NCI-H82 (cell line): ENCODE measurements around the gene GPSM3.
"Not testable (repeated sequence)": the region's sequence is repeated elsewhere in the genome, so short reads cannot be mapped to it uniquely, and the experiment has no call there.

Source experiments
- DNase-seq: peaks from one replicate; lab custom pipeline; 2025; lab: John Stamatoyannopoulos, UW

Gene GPSM3

DNA sequence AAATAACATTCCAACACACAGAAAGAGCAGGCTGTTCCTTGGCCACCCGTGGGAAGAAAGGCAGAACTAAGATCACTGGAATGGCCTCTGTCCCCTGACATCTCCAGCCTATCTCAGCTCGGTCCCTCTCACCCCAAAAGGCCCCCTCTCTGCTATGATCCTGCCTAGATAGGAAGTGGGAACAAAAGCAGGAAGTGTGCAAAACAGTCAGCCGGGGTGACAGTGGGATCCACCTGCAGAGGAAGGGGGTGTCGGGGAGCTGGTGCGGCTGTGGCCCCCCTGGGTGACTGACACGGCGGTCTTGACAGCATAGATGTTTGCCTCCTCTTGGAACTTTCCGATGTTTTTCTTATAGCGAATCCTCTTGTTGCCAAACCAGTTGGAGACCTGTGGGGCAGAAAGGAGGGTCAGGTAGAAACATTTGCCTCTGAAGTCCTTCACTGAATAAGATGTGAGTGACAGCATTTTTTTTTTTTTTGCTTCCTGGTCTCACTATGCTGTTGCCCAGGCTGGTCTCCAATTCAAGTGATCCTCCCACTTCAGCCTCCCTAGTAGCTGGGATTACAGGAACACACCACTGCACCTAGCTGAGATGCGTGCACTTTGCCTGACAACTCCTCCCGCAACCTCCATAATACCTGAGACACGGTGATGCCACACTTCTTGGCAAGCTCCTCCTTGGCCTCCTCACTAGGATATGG is 5.3 kb downstream of the GPSM3 start:
- DNase-seq: no peak

DNA sequence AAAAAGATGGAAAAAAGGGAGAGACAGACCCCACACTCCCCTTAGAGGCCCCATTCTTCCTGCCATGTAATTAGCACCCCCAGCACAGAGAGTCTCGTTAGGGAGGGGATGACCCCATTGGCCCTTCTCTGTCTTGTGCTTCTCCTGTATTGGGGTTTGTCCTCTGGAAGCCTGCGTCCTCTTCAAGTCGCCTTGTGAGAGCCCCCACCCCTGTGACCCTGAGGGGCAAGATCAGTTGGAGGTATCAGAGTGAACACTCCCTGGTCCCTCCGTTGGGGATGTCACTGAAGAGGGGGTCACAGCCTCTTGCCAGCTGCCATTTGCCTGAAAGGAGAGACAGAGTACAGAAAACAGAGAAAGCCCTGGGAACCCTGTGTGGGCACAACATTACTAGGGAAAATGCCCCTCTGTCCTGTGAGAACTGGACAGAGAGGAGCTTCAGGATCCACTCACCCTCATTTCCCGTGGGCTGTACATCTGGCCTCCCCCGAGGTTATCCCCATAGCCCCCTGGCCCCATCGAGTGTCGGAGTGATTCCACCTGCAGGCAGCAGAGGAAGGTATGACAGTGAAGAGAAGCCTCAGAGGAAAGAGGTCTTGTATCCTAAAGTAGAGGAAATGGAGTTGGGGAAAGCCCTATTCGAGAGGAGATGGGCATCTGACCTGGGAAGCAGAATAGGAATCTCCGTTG is 6.1 kb downstream of the GPSM3 start:
- not testable (repeated sequence) for DNase-seq

DNA sequence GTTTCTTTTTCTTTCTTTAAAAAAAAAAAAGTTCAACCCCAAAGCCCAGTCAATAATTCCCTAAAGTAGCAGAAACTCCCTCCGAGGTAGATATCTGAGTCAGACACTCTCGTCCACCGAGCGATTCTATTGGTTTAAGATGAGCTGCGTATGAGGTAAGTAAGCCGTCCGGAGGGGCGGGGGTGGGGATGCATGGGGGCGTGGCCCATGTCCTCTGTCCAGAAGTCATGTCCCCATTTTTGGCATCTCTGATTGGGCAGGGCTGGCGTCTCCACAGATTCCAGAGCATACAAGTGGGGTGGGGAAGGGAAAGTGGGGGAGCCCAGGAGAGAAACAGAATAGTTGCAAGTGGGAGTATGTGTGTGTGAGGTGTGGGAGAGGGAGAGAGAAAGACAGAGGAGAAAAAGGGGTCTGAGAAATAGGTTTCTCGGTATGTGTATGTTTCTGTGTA is 6.7 kb downstream of the GPSM3 start:
- peak; percentile 88 for DNase-seq

DNA sequence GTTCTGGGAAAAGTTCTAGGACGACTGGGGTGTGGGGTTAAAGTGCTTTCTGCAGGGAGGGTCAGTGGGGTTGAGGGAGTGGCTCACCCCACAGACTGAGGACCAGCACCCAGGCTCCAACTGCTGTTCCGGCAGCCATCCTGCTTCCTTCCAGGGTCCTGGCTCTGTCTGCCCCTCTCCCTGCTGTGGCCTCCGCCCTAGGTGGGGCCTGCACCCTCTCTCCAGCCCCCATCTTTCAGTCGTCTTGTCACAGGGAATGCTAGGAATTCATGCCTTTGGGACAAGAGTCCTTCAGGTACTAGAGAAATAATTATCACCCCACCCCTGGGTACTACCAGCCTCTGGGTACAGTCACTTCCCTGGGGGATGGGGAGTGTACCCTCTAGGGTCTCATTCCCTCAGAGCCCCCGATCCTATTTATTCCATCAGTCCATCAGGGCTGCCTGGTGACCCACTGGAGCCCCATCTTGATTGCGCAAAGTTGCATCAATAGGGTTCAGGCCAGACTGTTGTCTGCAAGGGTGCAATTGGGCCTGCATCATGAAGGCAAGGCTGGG is 8.3 kb downstream of the GPSM3 start, which contains the start of gene AGER:
AGER (minus strand) TSS at position 170 of the 557 bp plus-strand sequence; CDS start at position 139, 31 bp downstream.
- no peak for DNase-seq

DNA sequence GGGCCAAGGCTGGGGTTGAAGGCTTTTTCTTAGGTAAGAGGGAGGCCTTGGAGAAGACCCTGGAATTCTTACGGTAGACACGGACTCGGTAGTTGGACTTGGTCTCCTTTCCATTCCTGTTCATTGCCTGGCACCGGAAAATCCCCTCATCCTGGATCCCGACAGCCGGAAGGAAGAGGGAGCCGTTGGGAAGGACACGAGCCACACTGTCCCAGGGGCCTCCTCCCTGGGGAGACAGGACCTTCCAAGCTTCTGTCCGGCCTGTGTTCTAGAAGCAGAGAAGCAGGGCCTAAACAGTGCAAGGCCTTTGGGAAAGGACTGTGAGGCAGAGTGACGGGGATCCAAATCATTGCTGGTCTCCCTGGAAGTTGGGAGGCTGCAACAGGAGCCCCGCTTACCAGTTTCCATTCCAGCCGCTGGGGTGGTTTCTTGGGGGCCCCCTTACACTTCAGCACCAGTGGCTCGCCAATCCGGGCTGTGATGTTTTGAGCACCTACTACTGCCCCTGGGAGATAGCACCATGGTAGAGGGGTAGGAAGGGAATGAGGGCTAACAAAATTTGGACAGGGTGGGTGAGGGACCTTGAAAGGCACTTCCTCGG is 8.9 kb downstream of the GPSM3 start:
- DNase-seq: no peak

DNA sequence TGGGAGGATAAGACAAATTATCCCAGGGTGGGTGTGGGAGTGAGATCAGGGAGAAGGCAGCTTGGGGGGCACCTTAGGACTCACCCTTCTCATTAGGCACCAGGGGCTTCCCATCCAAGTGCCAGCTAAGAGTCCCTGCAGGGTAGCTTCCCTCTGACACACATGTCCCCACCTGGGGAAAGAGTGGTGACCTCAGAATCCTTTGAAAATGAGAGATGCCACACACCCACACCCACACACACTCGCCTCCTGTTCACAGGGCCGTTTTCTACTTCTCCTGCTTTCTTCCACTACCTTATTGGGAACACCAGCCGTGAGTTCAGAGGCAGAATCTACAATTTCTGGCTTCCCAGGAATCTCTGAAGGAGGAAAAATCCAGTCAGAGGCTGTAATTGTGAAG is 9.4 kb downstream of the GPSM3 start:
- DNase-seq: no peak

DNA sequence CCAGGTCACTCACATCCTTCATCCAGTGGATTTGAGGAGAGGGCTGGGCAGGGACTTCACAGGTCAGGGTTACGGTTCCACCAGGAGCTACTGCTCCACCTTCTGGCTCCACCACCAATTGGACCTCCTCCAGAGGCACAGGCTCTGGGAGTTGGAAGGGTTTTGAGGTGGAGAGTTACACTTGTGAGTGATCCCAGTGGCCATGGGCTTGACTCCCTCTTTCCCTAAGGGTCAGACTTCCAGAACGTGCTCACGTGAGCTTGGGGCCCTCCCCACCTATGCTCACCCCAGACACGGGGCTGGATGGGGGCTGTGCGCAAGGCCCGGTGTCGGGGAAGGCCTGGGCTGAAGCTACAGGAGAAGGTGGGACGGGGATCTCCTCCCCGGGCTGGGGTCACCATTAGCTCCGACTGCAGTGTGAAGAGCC is 9.9 kb downstream of the GPSM3 start:
- DNase-seq: no peak

DNA sequence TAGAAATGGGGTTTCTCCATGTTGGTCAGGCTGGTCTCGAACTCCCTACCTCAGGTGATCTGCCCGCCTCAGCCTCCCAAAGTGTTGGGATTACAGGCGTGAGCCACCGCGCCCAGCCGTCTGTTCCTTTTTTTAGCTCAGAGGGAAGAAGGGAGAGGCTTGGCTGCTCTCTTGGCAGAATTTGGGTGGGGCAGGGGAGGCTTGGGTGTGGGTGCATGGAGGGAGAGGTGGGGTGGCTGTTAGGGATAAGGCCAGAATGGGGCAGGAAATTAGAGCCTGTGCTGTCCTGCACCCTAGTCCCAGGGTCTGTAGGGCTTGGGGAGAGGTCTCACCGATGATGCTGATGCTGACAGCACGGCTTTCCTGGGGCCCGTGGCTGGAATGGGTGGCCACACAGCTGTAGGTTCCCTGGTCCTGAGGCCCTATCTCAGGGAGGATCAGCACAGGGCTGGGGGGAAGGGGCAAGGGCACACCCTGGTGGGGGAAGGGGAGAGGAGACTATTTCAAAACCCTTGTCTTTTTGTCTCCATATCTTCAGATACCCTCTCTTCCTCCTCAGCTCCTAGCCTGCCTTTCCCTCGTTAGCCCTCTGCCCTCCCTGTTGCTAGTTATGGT is 10.4 kb downstream of the GPSM3 start:
- DNase-seq: no peak

DNA sequence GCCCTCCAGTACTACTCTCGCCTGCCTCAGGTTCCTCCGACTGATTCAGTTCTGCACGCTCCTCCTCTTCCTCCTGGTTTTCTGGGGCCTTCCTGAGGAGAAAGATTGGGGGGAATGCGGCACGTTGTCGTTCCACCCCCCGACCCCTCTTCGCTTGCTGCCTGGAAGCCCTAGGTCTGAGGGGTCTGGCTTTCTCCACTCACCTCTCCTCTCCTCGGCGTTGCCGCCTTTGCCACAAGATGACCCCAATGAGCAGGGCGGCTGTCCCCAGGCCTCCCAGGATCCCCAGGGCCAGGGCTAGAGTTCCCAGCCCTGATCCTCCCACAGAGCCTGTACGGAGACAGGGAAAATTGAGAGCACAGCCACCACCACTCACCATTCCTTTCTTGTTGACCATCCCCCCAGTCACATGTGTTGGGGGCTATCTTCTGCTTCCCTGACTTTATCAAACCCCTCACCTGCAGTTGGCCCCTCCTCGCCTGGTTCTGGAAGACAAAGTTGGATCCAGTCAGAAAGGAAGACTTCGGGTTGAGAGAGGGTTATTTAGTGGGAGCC is 11.2 kb downstream of the GPSM3 start:
- no peak for DNase-seq

DNA sequence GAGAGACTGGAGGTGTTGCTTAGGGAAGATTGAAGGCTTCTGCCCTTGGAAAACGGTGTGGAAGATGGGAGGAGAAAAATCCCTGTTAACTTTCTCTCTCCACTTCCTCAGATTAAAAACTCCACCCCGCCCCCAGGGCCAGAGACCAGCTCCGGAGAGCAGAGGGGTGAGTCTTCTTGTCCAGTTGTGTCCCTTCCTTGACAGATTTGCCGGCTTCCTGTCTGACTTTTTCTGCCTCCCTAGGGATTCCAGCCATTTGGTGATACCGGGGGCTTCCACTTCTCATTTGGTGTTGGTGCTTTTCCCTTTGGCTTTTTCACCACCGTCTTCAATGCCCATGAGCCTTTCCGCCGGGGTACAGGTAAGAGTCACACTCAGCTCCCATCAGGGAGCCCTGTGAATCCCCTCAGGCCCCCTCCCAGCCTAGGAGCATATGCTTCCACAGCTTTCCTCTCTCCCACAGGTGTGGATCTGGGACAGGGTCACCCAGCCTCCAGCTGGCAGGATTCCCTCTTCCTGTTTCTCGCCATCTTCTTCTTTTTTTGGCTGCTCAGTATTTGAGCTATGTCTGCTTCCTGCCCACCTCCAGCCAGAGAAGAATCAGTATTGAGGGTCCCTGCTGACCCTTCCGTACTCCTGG is 12.6 kb downstream of the GPSM3 start:
- no peak for DNase-seq

DNA sequence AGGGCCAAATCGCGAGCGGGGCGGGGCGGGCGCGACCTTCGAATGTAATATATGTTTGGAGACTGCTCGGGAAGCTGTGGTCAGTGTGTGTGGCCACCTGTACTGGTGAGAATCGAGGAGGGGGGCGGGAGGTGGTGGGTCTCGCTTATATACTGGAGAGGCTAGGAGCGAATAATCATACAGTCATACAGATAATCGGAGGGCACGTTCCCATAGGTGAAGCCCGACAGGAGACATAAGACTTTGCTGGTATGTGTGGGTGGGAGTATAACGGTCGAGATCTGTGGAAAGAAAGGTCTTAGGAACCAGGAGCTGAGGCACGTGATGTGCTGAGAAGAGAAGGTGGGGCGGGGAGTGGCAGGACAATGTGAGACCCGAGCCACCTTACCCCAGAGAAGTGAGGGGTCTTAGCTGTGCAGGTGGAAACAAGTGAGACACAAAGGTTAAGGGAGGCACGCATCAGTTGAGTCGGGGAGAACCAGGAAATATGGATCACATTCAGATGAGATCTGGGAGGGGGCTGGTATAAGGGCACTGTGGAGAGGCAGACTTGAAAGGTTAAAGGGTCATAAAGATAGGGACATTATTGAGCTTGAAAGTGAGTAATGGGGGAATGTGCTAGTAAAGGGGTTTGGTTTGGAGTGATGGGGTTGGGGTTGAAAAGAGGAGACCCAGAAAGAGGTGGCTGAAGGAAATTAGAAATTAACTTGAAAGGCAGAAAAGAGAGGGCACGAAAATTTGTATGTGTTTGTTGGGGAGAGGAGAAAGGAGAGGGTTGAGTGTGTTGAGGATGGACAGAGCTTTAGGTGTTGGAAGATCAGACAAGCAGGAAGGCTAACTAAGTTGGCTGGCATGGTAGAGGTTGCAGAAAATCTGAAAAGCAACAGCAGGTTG is 13.6 kb downstream of the GPSM3 start:
- peak; percentile 59 for DNase-seq

DNA sequence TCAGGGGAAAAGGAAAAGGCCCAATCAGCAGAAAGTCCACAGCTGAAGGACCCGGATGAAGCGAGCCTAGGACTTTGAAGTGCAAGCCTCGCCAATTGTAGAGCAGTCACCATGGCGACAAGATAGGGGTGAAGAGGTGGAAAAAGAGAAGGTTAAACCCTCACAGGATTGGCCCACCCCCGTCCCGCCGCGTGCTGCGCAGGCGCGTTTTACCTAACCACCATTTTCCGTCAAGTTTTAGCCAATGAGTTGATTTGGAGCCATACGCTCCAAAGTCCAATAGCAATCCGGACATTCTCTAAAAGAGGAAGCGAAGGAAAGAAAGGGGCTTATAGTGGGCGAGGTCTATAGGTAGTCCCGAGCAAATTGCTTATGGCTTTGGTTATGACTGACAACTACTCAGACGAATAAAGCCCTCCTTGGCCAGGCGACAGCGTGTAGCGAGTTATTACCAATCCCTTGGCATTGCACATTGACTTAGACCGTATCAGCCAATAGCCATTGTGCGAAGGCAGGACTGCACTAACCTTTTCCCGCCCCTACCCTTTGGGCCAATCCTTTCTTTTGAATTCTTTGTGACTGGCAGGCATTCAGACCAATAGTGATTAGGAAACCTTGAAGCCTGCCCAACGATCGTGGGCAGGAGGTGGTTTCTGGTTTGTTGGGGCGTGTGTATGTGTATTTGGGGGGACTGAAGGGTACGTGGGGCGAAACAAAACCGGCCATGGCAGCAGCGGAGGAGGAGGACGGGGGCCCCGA is 14.5 kb downstream of the GPSM3 start, which contains the start of gene RNF5:
RNF5 (plus strand) TSS at position 618 of the 759 bp plus-strand sequence; CDS start at position 725, 107 bp downstream.
- DNase-seq: peak; percentile 100

DNA sequence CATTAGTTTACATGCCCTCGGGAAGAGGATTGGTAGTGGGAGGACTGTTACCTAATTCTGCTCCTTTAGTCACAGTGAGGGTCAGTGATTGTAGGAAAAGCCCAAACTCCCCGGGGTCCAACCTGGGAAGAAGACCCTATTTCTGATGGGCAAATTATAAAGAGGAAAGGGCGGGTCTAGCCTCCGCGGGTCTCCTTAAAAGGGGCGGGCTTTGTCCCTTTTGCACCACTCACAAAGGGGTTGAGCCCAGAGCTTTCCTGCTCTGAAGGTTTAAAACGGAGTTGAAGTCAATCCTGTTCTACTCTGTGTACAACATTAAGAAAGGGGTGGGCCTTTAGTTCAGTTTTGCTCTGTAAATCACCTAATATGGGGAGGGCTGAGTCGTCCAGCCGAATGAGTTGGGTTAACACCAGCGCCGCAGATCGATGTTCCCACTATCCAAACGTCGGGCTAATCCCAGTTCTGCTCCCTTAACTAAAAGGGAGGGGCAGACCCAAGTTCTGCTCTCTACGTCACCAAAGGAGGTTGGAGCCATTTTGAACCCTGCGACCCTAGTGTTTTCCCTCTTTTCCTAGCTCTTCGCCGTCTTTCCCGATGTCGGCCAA is 15.2 kb downstream of the GPSM3 start:
- peak; percentile 94 for DNase-seq

DNA sequence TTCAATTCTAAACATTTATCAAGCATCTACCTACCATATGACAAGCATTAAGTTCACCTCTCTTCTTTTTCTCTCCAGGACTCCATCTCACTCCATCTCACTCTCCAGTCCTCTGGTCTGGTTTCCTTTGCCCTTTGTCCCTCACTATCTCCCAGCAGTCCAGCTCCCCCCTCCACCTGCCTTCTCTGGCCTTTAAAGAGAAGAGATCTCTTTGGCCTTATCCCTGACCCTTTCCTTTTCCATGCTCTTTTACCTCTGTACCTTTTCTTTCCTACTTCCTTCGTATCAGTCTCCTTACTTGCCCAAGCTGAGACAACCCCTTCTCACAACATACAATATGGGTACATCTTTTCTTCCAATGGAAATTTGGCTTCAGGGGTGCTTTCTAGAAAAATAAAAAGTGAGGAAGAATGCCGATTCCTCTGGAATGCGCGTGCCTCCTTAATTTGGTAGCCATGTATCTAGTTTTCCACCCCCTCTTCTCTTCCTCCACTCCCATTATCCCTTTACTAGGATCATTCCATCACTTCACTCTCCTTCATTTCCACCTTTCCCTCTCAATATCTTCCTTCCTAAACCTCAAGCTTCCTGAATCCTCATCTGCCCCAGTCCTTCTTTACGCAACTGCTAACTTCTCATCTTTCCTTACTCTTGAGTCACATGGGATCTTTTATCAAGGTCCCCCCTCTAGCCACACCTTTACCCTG is 15.8 kb downstream of the GPSM3 start:
- no peak for DNase-seq

DNA sequence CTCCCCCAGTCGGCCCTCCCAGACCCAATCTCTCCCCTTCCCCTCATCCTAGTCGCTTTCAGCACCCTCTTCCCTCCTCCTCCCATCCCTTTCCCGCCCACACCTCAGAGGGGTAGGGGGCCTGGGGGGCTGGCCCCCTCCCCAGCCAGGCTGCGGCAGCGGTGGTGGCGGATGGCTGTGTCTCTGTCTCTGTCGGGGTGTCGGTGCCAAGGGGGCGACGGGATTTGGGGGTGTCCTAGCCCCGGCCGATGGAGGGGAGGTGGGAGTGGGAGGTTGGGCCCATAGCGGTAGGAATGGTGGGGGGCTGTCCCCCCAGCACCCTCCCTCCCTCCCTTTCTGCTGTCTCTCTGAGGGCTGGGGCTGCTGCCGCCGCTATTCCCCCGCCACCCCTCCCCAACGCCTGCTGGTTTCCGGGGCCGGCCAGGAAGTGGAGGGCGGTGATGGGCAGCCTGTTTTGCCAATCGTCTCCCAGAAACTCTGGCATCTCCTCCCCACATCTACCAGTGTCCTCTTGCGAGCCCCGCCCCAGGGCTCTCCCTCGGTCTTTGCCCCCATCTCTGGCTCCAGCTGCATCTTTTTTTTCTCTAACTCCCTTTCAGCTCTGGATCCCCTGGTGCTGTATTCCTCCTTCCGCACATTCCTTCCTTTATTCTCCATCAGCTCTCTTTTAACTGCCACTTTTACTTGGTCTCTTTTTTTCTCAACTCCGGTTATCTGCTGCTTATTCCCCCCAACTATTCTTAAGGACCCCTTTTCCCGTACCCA is 16.6 kb downstream of the GPSM3 start, which contains the start of gene AGPAT1:
AGPAT1 (minus strand) TSS at position 374 of the 765 bp plus-strand sequence. CDS start 4,588 bp downstream, outside the sequence.
- peak; percentile 98 for DNase-seq

DNA sequence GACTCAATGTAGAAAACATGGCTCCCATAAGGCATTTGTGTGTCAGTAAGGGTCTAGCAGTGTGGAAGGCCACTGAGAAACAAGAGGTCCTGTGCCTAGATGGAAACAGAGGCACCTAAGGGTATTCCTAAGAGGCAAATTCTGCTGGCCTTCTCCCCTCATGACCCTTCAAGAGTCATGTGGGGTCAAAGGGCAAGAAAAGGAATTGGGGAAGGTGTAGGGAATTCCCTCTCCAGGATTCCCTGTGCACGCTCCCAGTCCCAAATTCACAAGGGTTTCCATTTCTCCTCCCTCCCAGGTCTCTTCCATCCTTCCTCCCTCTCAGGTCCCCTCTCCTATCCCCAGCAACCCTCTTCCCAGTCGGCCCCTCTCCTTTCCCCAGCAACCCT is 17.1 kb downstream of the GPSM3 start:
- DNase-seq: no peak

DNA sequence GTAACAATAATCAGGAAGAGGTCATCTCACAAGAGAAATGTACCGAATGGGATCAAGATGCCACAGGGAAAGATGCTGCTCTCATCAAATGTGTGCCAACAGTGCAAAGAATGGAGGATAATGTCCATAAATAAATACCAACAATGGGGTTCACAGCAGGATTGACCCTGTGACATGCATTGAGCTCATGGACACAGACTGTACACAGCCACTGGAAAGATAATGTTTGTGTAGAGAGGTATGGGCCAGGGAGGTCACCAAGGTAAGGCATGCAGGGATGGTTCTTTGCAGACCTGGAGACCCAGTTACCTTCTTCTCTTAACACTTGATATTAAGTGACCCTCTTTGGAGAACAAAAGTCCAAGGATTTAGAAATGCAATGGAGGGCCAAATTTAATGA is 18.0 kb downstream of the GPSM3 start:
- no peak for DNase-seq
